Measurements from ENCODE around the gene PIGBOS1. TPM values are rescaled to one million over a fixed set of nuclear protein-coding genes. Genes with fewer than 3 reads are reported as not detected.
"Not testable (repeated sequence)": the region's sequence is repeated elsewhere in the genome, so short reads cannot be mapped to it uniquely, and the experiment has no call there.

The PIGBOS1 gene
- total RNA-seq, 2 experiments from 2014 or later: 8.8 to 11.0 TPM

- Mint-ChIP-seq H3K4me3 (no peak overlapping the region), H3K9me3 (ENCODE audit: low read depth) (no peaks in the 10 kb centered on the region), H3K27ac (peak overlapping the region; percentile 10), H3K4me1 (no peaks in the 10 kb centered on the region), H3K36me3 (ENCODE audit: low read depth) (peaks cover 35% of the 10 kb centered on the region), H3K27me3 (no peaks in the 10 kb centered on the region)
- CTCF ChIA-PET: interaction anchor here (1.2 to 1.3 kb wide), 2 partner anchors 95 to 147 kb away, joined by 3 to 5 read pairs; partner anchors contain the start of gene RSL24D1
- intact Hi-C loops (cut with DNase I, micrococcal nuclease): no loop called here
- POLR2A ChIA-PET: no interaction called here
- ATAC-seq (no peak), DNase-seq (no peak)
Observed at GRCh38 chr15:55344206-55344605, 25.3 kb upstream of the PIGBOS1 start.

GRCh38 chr15:55343168-55343567, 24.2 kb upstream of the PIGBOS1 start:
- H3K27ac Mint-ChIP-seq: no peak overlapping the region
- CTCF ChIA-PET: no interaction called here
- POLR2A ChIA-PET: no interaction called here
- peaks cover 32% of the 10 kb centered on the region for H3K36me3 Mint-ChIP-seq (ENCODE audit: low read depth)
- H3K4me1 Mint-ChIP-seq: no peaks in the 10 kb centered on the region
- DNase-seq (no peak), ATAC-seq (no peak)
- H3K27me3 Mint-ChIP-seq: no peaks in the 10 kb centered on the region
- H3K9me3 Mint-ChIP-seq (ENCODE audit: low read depth): no peaks in the 10 kb centered on the region
- intact Hi-C loops (cut with DNase I, micrococcal nuclease): no loop called here
- no peak overlapping the region for H3K4me3 Mint-ChIP-seq

- H3K27ac Mint-ChIP-seq: no peak overlapping the region
- DNase-seq (no peak), ATAC-seq (no peak)
- H3K4me1 Mint-ChIP-seq: no peaks in the 10 kb centered on the region
- H3K9me3 Mint-ChIP-seq (ENCODE audit: low read depth): no peaks in the 10 kb centered on the region
- no peaks in the 10 kb centered on the region for H3K27me3 Mint-ChIP-seq
- H3K36me3 Mint-ChIP-seq (ENCODE audit: low read depth): peaks cover 17% of the 10 kb centered on the region
- intact Hi-C loops (cut with DNase I, micrococcal nuclease): no loop called here
- H3K4me3 Mint-ChIP-seq: no peak overlapping the region
- ChIA-PET POLR2A (no interaction called here), CTCF (no interaction called here)
Observed at GRCh38 chr15:55337160-55337559, 18.2 kb upstream of the PIGBOS1 start.

GRCh38 chr15:55334997-55335396, 16.1 kb upstream of the PIGBOS1 start:
- no peaks in the 10 kb centered on the region for H3K4me1 Mint-ChIP-seq

GRCh38 chr15:55334371-55334770, 15.4 kb upstream of the PIGBOS1 start:
- intact Hi-C loops (cut with DNase I, micrococcal nuclease): no loop called here
- Mint-ChIP-seq H3K27me3 (no peaks in the 10 kb centered on the region), H3K27ac (no peak overlapping the region), H3K4me3 (no peak overlapping the region), H3K36me3 (ENCODE audit: low read depth) (peaks cover 19% of the 10 kb centered on the region), H3K4me1 (no peaks in the 10 kb centered on the region), H3K9me3 (ENCODE audit: low read depth) (no peaks in the 10 kb centered on the region)
- DNase-seq: no peak
- ChIA-PET POLR2A (no interaction called here), CTCF (interaction anchor here (1.6 kb wide), 1 partner anchor 74 kb away, joined by 3 read pairs; the partner anchor contains the start of genes CCPG1 and PIERCE2)
- ATAC-seq: no peak

More at GRCh38 chr15:55334997-55335396, 16.1 kb upstream of the PIGBOS1 start:
- no peaks in the 10 kb centered on the region for H3K27me3 Mint-ChIP-seq
- no peak overlapping the region for H3K4me3 Mint-ChIP-seq
- ATAC-seq: no peak
- intact Hi-C loops (cut with DNase I, micrococcal nuclease): no loop called here
- ChIA-PET CTCF (interaction anchor here (1.6 kb wide), 1 partner anchor 73 kb away, joined by 3 read pairs; the partner anchor contains the start of genes CCPG1 and PIERCE2), POLR2A (no interaction called here)
- no peak for DNase-seq
- peaks cover 23% of the 10 kb centered on the region for H3K36me3 Mint-ChIP-seq (ENCODE audit: low read depth)
- no peak overlapping the region for H3K27ac Mint-ChIP-seq
- H3K9me3 Mint-ChIP-seq (ENCODE audit: low read depth): no peaks in the 10 kb centered on the region

GRCh38 chr15:55327387-55327786, 8.5 kb upstream of the PIGBOS1 start:
- H3K27ac Mint-ChIP-seq: no peak overlapping the region
- no peak overlapping the region for H3K4me3 Mint-ChIP-seq
- H3K9me3 Mint-ChIP-seq (ENCODE audit: low read depth): no peaks in the 10 kb centered on the region
- intact Hi-C loops (cut with DNase I, micrococcal nuclease): no loop called here
- peaks cover 12% of the 10 kb centered on the region for H3K36me3 Mint-ChIP-seq (ENCODE audit: low read depth)
- H3K4me1 Mint-ChIP-seq: peaks cover 6% of the 10 kb centered on the region
- ATAC-seq (no peak), DNase-seq (no peak)
- H3K27me3 Mint-ChIP-seq: no peaks in the 10 kb centered on the region
- ChIA-PET POLR2A (no interaction called here), CTCF (no interaction called here)

GRCh38 chr15:55322467-55322866, 3.5 kb upstream of the PIGBOS1 start:
- Mint-ChIP-seq H3K27ac (no peak overlapping the region), H3K4me1 (peaks cover 25% of the 10 kb centered on the region), H3K9me3 (ENCODE audit: low read depth) (no peaks in the 10 kb centered on the region), H3K36me3 (ENCODE audit: low read depth) (peaks cover 15% of the 10 kb centered on the region), H3K27me3 (no peaks in the 10 kb centered on the region), H3K4me3 (no peak overlapping the region)
- CTCF ChIA-PET: no interaction called here
- DNase-seq (no peak), ATAC-seq (no peak)
- intact Hi-C loops (cut with DNase I, micrococcal nuclease): no loop called here
- POLR2A ChIA-PET: interaction anchor here (0.5 kb wide), 1 partner anchor 34 kb away, joined by 3 read pairs; no protein-coding TSS in a partner anchor

GRCh38 chr15:55320963-55321362, 2.0 kb upstream of the PIGBOS1 start:
- H3K27me3 Mint-ChIP-seq: no peaks in the 10 kb centered on the region
- no peak overlapping the region for H3K27ac Mint-ChIP-seq
- intact Hi-C loops (cut with DNase I, micrococcal nuclease): no loop called here
- no peak for DNase-seq
- H3K36me3 Mint-ChIP-seq (ENCODE audit: low read depth): peaks cover 18% of the 10 kb centered on the region
- ATAC-seq: no peak
- POLR2A ChIA-PET: no interaction called here
- CTCF ChIA-PET: no interaction called here
- H3K4me1 Mint-ChIP-seq: peaks cover 37% of the 10 kb centered on the region
- no peaks in the 10 kb centered on the region for H3K9me3 Mint-ChIP-seq (ENCODE audit: low read depth)
- H3K4me3 Mint-ChIP-seq: no peak overlapping the region

- Mint-ChIP-seq H3K27me3 (no peaks in the 10 kb centered on the region), H3K4me3 (peak overlapping the region; percentile 97), H3K9me3 (ENCODE audit: low read depth) (no peaks in the 10 kb centered on the region), H3K36me3 (ENCODE audit: low read depth) (peaks cover 24% of the 10 kb centered on the region), H3K4me1 (peaks cover 43% of the 10 kb centered on the region), H3K27ac (peak overlapping the region; percentile 65)
- ATAC-seq (no peak), DNase-seq (no peak)
- intact Hi-C loops (cut with DNase I, micrococcal nuclease): no loop called here
- ChIA-PET POLR2A (no interaction called here), CTCF (interaction anchor here (1.8 to 2.7 kb wide), 2 partner anchors 88 to 123 kb away, joined by 11 to 12 read pairs; partner anchors contain the start of genes CCPG1, PIERCE2 and RSL24D1)
Observed at GRCh38 chr15:55320238-55320550, 1.3 kb upstream of the PIGBOS1 start.

GRCh38 chr15:55319537-55320237, 764 bp upstream of the PIGBOS1 start:
- H3K27me3 Mint-ChIP-seq: no peaks in the 10 kb centered on the region
- H3K4me1 Mint-ChIP-seq: peaks cover 48% of the 10 kb centered on the region
- ATAC-seq (no peak), DNase-seq (peak; percentile 16)
- H3K4me3 Mint-ChIP-seq: peak overlapping the region; percentile 97
- intact Hi-C loops (cut with DNase I, micrococcal nuclease): loop anchor here (1.0 to 2.0 kb wide), 4 partner anchors 30 to 122 kb away; partner anchors contain the start of genes CCPG1 (in 2 of the 2), PIERCE2 (in 2 of the 2) and RAB27A (in 1 of the 2)
- ChIA-PET POLR2A (interaction anchor here (0.6 to 1.3 kb wide), 4 partner anchors 38 to 120 kb away, joined by 3 read pairs; no protein-coding TSS in a partner anchor), CTCF (interaction anchor here (1.0 to 2.7 kb wide), 6 partner anchors 29 to 123 kb away, joined by 3 to 12 read pairs (median 3); partner anchors contain the start of genes CCPG1, PIERCE2 and RSL24D1)
- peak overlapping the region; percentile 99 for H3K27ac Mint-ChIP-seq
- H3K36me3 Mint-ChIP-seq (ENCODE audit: low read depth): peaks cover 22% of the 10 kb centered on the region
- H3K9me3 Mint-ChIP-seq (ENCODE audit: low read depth): no peaks in the 10 kb centered on the region

- H3K4me3 Mint-ChIP-seq; H3K27me3 Mint-ChIP-seq; POLR2A ChIA-PET; ATAC-seq; DNase-seq; H3K4me1 Mint-ChIP-seq; CTCF ChIA-PET; H3K27ac Mint-ChIP-seq; H3K9me3 Mint-ChIP-seq (ENCODE audit: low read depth); intact Hi-C loops (cut with DNase I, micrococcal nuclease): not testable (repeated sequence)
- H3K36me3 Mint-ChIP-seq (ENCODE audit: low read depth): peaks cover 15% of the 10 kb centered on the region
Observed at GRCh38 chr15:55302801-55303200, 16.1 kb downstream of the PIGBOS1 start.

GRCh38 chr15:55297315-55297714, 21.6 kb downstream of the PIGBOS1 start:
- H3K27me3 Mint-ChIP-seq: no peaks in the 10 kb centered on the region
- no peaks in the 10 kb centered on the region for H3K9me3 Mint-ChIP-seq (ENCODE audit: low read depth)
- DNase-seq (no peak), ATAC-seq (no peak)
- no peaks in the 10 kb centered on the region for H3K36me3 Mint-ChIP-seq (ENCODE audit: low read depth)
- no peaks in the 10 kb centered on the region for H3K4me1 Mint-ChIP-seq
- H3K27ac Mint-ChIP-seq: no peak overlapping the region
- H3K4me3 Mint-ChIP-seq: no peak overlapping the region
- ChIA-PET CTCF (interaction anchor here (0.8 to 1.4 kb wide), 2 partner anchors 111 to 142 kb away, joined by 4 to 6 read pairs; partner anchors contain the start of genes CCPG1 and PIERCE2), POLR2A (interaction anchor here (0.5 kb wide), 1 partner anchor 29 kb away, joined by 10 read pairs; no protein-coding TSS in a partner anchor)
- intact Hi-C loops (cut with DNase I, micrococcal nuclease): no loop called here

Measured in activated CD4-positive, alpha-beta T cell treated with anti-CD3 and anti-CD28 coated beads for 36 hours (primary cell).